Stimulated activated memory B cell treated with anti-CD40 and anti-IgM and Interleukin-4, amounts not matched to agents 10 μg/mL and 1 μg/mL and 100 μg/mL, for 72 hours (primary cell): ENCODE results near the gene MIF.
A peak's percentile ranks its signal among the peaks of the same experiment; 100 is the strongest.
"Not testable (repeated sequence)": the region's sequence is repeated elsewhere in the genome, so short reads cannot be mapped to it uniquely, and the experiment has no call there.

Source experiments
- ATAC-seq: fragments of 150-1000 bp; cut with Tn5 transposase; 2 replicates; pipeline ENCODE4 v1.10.0; 2021
- H3K27ac Mint-ChIP-seq: one replicate; pipeline ENCODE4 v1.8.0; 2022; ENCODE audit warnings: mild to moderate bottlenecking, mixed read lengths
- H3K27me3 Mint-ChIP-seq: one replicate; pipeline ENCODE4 v1.8.0; 2022; ENCODE audit warnings: mixed read lengths
- H3K36me3 Mint-ChIP-seq: one replicate; pipeline ENCODE4 v1.8.0; 2022; ENCODE audit warnings: mixed read lengths
- H3K4me1 Mint-ChIP-seq: one replicate; pipeline ENCODE4 v1.8.0; 2022; ENCODE audit warnings: mixed read lengths
- H3K4me3 Mint-ChIP-seq: one replicate; pipeline ENCODE4 v1.8.0; 2022; ENCODE audit warnings: mild to moderate bottlenecking, moderate library complexity, mixed read lengths
- H3K9me3 Mint-ChIP-seq: one replicate; pipeline ENCODE4 v1.8.0; 2022; ENCODE audit warnings: mixed read lengths

Gene MIF

DNA sequence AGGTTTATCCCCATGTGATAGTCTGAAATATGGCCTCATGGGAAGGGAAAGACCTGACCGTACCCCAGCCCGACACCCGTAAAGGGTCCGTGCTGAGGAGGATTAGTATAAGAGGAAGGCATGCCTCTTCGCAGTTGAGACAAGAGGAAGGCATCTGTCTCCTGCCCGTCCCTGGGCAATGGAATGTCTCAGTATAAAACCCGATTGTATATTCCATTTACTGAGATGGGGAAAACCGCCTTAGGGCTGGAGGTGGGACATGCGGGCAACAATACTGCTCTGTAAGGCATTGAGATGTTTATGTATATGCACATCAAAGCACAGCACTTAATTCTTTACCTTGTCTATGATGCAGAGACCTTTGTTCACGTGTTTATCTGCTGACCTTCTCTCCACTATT is 13.2 kb downstream of the MIF start:
- H3K27me3 Mint-ChIP-seq: not testable (repeated sequence)

DNA sequence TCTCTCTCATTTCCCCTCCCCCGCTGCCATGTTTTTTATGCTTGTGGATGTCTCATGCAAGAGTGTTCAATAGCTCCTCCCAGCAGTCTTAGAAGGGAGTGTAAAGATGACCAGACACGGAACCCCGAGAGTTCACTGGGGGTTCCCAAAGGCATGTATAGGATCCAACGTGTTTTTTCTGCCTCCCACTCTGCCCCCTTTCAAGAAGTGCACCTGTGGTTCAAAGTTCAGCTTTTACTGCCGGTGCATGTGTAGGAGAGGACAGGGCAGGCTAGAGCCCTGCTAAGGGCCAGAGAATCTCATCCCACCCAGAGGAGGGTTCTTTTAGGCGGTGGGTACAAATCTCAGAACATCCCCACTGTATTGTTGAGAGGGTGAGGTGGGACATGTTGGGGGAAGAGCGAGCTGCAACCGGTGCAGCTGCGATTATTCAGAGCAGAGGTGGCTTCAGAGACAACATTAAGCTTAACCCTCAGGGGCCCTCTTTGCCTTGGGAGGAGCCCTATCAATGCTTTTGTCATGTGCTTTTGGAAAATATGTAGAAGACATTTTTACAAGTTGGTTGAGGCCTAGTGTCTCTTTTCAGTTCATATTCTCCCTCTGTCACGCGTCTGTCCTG is 14.5 kb downstream of the MIF start:
- ATAC-seq: no peak
- peaks cover 20% of the 10 kb centered on the region for H3K4me1 Mint-ChIP-seq
- no peak overlapping the region for H3K27ac Mint-ChIP-seq

More for the DNA sequence above, 13.2 kb downstream of the MIF start:
- Mint-ChIP-seq H3K4me1 (peaks cover 10% of the 10 kb centered on the region), H3K36me3 (peaks cover 18% of the 10 kb centered on the region)
- not testable (repeated sequence) for H3K9me3 Mint-ChIP-seq, ATAC-seq, H3K27ac Mint-ChIP-seq, H3K4me3 Mint-ChIP-seq

DNA sequence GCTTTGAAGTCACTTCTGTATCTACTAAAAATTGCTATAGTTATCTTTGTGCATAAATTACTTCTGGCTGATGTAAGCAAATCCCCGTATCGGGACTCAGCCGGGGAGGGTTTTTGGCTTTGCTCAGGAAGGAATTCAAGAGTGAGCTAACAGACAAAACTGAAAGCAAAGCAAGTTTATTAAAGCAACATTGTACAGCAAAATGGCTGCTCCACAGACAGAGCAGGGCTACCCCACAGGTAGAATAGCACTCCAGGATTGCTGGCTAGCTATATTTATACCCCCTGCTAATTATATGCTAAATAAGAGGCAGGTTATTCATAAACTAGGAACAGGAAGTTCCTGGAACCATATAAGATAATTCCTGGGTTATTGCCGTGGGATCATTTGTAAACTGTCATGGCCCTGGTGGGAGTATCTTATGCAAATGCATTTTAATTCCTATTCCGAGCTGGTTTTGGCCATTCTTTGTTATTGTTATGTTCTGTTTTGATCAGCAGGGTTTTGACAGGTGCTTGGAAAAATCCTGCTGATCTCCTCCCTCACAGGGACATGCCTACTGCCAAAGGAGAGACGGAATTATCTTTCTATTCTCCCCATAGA is 15.2 kb downstream of the MIF start:
- ATAC-seq: no peak

More for the DNA sequence above, 14.5 kb downstream of the MIF start:
- no peaks in the 10 kb centered on the region for H3K27me3 Mint-ChIP-seq
- H3K4me3 Mint-ChIP-seq: no peak overlapping the region
- H3K9me3 Mint-ChIP-seq: no peaks in the 10 kb centered on the region
- H3K36me3 Mint-ChIP-seq: peaks cover 18% of the 10 kb centered on the region

DNA sequence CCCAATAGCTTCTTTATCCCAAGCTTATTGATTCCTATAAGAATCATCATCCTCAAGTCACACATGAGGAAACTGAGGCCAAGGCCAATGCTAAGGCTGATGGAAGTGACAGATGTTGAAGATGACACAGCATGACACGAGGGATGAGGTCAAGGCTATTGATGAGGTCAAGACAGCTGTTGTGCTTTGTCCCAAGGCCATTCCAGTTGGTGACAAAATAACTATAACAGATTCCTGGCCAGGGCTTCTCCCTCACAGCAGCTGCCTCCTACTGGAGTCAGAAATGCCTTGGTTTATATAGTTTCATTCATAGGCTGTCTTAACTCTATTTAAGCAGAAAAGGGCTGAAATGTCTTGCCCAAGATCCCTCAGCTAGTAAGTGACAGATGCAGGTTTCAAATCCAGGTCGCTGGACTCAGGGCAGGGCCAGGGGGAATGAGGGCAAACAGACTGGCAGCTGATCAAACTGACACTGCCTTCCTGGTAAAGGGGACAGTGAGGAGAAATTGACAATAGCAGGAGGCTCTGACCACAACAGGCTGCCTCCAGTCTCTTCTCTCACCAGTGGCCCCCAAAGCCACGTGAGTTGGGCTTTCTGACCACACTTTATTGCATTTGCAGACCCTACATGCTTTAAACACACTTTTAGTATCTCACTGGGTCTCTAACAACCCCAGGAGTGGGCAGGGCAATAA is 16.5 kb downstream of the MIF start:
- H3K27ac Mint-ChIP-seq: no peak overlapping the region
- no peak for ATAC-seq
- H3K4me3 Mint-ChIP-seq: no peak overlapping the region
- peaks cover 36% of the 10 kb centered on the region for H3K4me1 Mint-ChIP-seq
- H3K27me3 Mint-ChIP-seq: no peaks in the 10 kb centered on the region
- H3K9me3 Mint-ChIP-seq: no peaks in the 10 kb centered on the region
- peaks cover 10% of the 10 kb centered on the region for H3K36me3 Mint-ChIP-seq

More for the DNA sequence above, 15.2 kb downstream of the MIF start:
- no peak overlapping the region for H3K4me3 Mint-ChIP-seq
- H3K9me3 Mint-ChIP-seq: no peaks in the 10 kb centered on the region
- H3K36me3 Mint-ChIP-seq: peaks cover 12% of the 10 kb centered on the region
- H3K4me1 Mint-ChIP-seq: peaks cover 24% of the 10 kb centered on the region
- H3K27me3 Mint-ChIP-seq: no peaks in the 10 kb centered on the region
- H3K27ac Mint-ChIP-seq: no peak overlapping the region

DNA sequence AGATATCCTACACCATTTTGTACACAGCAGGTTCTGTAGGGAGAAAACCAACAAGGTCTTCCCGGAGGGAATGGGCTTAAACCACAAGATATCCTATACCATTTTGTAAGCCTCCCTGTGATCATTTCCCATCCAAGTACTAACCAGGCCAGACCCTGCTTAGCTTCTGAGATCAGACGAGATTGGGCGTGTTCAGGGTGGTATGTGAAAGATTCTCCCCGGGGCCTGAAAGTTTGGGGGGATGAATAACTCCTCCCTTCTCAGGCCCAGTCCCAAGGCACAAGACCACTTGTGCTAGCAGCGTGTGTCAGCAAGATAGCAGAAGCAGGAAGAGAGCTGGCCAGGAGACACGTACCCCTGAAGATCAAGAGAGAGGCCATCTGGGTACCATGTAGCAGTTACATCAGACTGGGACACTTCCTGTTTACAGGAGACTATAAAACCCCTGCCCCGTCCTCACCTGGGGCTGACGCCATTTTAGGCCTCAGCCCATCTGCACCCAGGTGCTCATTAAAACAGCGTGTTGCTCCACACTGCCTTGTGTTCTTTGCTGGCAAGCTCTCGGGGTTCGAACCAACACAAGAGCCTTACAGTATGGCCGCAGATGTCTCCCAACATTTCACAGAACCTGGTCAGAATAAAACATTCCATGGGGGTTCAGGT is 17.3 kb downstream of the MIF start:
- ATAC-seq: no peak
- Mint-ChIP-seq H3K4me1 (peaks cover 44% of the 10 kb centered on the region), H3K27ac (no peak overlapping the region), H3K36me3 (peaks cover 13% of the 10 kb centered on the region), H3K4me3 (no peak overlapping the region), H3K9me3 (no peaks in the 10 kb centered on the region), H3K27me3 (no peaks in the 10 kb centered on the region)

DNA sequence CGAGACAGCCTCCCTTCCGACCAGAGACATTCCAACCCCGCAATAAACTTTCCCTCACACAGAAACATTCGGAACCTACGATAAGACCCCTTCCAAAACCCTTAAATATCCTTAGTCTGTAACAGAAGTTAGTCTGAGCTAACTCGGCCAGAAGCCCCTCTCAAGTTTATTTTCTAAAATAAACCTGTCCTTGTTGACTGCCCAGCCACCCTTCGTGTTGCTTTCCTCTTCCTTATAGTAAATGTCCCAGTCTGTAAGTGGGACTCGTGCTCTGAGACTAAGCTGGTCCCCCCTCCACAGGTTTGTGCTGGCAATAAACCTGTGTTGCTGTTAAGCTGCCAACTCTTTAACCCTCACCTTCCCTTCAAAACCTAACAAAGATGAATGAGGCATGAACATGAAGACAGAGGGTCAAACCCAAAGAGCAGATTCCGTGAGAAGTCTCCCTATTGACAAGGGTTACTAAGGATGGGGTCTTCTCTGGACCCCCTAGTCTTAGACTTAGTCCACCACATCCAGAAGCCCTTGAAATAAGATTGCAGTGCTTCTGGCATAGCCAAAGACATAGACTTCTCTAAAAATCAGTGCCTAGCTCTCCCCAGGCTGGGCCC is 18.2 kb downstream of the MIF start:
- Mint-ChIP-seq H3K27ac (peak overlapping the region; percentile 92), H3K4me1 (peaks cover 44% of the 10 kb centered on the region), H3K36me3 (peaks cover 16% of the 10 kb centered on the region), H3K27me3 (no peaks in the 10 kb centered on the region), H3K4me3 (no peak overlapping the region), H3K9me3 (no peaks in the 10 kb centered on the region)
- ATAC-seq: no peak

DNA sequence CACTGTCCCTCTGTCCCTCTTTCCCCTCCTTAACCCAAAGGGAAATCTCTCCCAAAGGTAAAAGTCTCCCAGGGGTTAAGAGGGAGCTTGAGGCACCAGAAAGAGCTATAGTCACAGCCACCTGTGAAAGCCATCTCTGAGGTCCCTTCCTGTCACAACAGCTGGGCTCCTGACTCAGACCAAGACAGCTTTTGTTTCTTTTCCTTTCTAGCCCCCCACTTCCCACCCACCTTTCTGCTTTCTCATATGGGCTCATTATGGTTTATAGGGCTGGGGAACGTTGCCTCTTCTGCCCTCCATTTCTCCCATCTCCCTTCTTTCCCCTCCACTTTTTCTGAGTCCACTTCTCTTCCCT is 19.1 kb downstream of the MIF start:
- Mint-ChIP-seq H3K36me3 (peaks cover 16% of the 10 kb centered on the region), H3K9me3 (no peaks in the 10 kb centered on the region), H3K4me1 (peaks cover 43% of the 10 kb centered on the region), H3K4me3 (peak overlapping the region; percentile 98), H3K27me3 (no peaks in the 10 kb centered on the region), H3K27ac (peak overlapping the region; percentile 92)
- ATAC-seq: no peak

DNA sequence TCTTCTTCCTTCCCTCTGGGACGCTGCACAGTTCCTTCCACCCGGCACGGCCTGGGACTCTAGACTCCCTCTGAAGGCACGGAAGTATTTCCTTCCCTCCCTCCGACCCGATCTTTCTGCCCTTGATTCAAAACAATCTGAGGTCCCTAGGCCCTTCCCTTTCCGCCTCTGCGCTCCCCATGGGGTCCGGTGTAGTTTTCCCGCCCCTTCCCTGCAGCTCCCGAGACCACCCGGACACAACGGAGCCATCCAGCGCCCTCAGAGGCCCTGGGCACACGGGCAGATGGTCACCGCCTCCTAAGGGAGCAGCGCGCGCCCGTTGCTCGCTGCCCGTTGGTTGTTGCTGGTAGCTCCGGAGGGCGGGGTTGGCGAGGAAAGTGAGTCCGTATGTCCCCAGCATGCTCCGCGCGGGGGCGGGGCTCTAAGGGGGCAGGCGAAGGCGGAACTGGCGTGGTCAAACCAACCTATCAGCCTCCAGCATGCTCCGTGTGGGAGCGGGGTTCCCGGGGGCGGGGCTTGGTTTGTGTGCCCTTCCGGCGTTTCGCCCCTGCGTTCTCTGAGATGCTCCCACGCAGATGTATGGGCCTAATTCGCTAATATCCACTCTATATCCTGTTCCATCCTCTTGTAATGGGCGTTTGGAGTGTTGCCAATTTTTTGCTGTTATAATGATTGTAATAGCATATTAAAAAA is 19.6 kb downstream of the MIF start:
- no peaks in the 10 kb centered on the region for H3K9me3 Mint-ChIP-seq
- peaks cover 16% of the 10 kb centered on the region for H3K36me3 Mint-ChIP-seq
- ATAC-seq: peak; percentile 100
- peaks cover 39% of the 10 kb centered on the region for H3K4me1 Mint-ChIP-seq
- H3K27ac Mint-ChIP-seq: peak overlapping the region; percentile 92
- H3K27me3 Mint-ChIP-seq: no peaks in the 10 kb centered on the region
- peak overlapping the region; percentile 98 for H3K4me3 Mint-ChIP-seq

DNA sequence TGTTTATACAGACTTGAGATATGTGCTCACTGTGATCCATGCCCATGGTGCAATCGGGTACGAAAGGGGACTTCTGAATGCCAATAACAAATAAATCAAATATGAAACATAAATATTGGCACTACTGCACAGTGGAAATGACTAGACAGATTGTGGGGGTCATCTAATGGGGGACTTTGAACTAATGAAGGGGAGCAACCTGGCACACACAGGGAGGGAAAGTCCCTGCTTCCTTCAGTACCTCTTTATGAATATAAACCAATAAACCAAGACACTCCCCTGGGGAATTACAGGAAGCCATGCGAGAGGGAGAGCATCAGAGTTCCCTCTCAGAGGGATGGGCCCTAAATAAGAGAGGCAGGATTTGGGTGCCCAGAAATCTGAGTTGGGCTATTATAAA is 21.1 kb downstream of the MIF start:
- peak overlapping the region; percentile 92 for H3K27ac Mint-ChIP-seq
- peak; percentile 47 for ATAC-seq
- no peaks in the 10 kb centered on the region for H3K9me3 Mint-ChIP-seq

DNA sequence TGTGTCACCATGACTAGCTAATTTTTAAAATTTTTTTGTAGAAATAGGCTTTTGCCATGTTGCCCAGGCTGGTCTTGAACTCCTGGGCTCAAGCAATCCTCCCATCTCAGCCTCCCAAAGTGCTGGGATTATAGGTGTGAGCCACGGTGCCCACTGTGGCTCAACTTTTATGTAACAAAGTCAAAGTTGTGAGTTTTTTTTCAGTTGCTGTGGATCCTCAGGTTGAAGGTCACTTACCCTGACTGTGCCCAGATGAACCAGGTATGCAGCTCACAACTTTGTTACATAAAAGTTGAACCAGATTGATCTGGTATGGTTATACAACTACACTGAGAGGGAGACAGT is 26.1 kb downstream of the MIF start:
- H3K27ac Mint-ChIP-seq, ATAC-seq, H3K27me3 Mint-ChIP-seq, H3K4me3 Mint-ChIP-seq, H3K9me3 Mint-ChIP-seq: not testable (repeated sequence)
- peaks cover 19% of the 10 kb centered on the region for H3K4me1 Mint-ChIP-seq
- H3K36me3 Mint-ChIP-seq: peaks cover 51% of the 10 kb centered on the region

More for the DNA sequence above, 21.1 kb downstream of the MIF start:
- no peaks in the 10 kb centered on the region for H3K27me3 Mint-ChIP-seq
- no peak overlapping the region for H3K4me3 Mint-ChIP-seq
- peaks cover 22% of the 10 kb centered on the region for H3K36me3 Mint-ChIP-seq
- H3K4me1 Mint-ChIP-seq: peaks cover 39% of the 10 kb centered on the region

DNA sequence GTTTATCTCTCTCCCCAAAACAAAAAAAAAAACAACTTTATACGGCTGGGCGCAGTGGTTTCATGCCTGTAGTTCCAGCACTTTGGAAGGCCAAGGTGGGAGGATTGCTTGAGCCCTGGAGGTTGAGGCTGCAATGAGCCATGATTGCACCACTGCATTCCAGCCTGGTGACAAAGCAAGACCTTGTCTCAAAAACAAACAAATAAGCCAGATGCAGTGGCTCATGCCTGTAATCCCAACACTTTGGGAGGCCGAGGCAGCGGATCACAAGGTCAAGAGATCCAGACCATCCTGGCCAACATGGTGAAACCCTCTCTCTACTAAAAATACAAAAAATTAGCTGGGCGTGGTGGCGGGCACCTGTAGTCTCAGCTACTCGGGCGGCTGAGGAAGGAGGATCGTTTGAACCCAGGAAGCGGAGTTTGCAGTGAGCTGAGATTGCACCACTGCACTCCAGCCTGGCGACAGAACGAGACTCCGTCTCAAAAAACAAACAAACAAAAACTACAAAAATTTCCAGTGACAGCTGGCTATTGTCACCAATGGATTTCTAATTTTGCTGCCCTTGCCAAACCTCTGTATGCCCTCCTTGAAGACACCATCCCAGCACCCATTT is 27.5 kb downstream of the MIF start:
- peaks cover 61% of the 10 kb centered on the region for H3K36me3 Mint-ChIP-seq
- H3K9me3 Mint-ChIP-seq, ATAC-seq: not testable (repeated sequence)

DNA sequence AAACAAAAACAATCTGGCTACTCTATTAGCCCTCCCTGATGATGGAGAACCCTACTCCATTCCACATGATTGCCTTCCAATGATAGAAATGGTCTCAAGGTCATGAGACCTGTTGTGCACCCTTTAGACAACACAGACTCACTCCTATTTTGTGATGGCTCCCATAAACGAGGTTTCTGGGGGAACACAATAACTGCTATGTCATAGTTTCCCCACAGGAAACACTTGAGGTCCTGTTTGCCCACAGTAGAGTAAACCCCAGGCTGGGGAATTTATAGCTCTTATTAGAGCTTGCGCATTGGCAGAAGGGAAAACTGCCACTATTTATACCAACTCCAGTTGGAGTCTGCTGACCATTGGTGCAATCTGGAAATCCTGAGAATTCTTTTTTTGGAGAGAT is 28.7 kb downstream of the MIF start:
- Mint-ChIP-seq H3K9me3 (peaks cover 5% of the 10 kb centered on the region), H3K27me3 (no peaks in the 10 kb centered on the region), H3K4me3 (no peak overlapping the region), H3K27ac (no peak overlapping the region), H3K4me1 (peaks cover 7% of the 10 kb centered on the region), H3K36me3 (peaks cover 72% of the 10 kb centered on the region)
- no peak for ATAC-seq

More for the DNA sequence above, 27.5 kb downstream of the MIF start:
- H3K27ac Mint-ChIP-seq: peak overlapping the region; percentile 35
- not testable (repeated sequence) for H3K27me3 Mint-ChIP-seq, H3K4me3 Mint-ChIP-seq, H3K4me1 Mint-ChIP-seq

DNA sequence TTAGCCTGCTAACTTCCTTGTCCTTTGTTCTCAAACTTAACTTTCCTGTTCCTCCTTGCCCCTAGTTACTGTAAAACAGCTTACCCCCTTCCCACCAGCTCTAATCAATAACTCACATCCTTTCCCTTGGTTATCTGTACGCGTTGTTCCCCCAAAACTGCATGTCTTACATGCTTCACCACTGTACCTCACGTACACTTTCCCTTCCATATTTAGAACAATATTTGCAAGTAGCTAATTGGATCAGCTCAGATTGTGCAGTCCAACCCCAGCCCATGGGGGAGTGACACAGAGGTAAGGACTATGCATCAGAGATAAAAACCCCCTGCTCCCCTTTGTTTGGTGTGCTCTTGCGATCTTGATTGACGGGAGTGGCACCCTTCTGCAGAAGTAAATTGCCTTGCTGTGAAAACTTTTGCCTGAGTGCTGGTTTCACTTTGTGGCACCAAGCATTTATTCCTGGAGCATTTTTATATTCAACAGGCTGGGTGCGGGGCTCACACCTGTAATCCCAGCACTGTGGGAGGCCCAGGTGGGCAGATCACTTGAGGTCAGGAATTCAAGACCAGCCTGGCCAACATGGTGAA is 30.9 kb downstream of the MIF start:
- Mint-ChIP-seq H3K27me3 (no peaks in the 10 kb centered on the region), H3K36me3 (peaks cover 77% of the 10 kb centered on the region), H3K4me1 (peaks cover 18% of the 10 kb centered on the region), H3K27ac (no peak overlapping the region), H3K9me3 (peaks cover 5% of the 10 kb centered on the region), H3K4me3 (no peak overlapping the region)
- ATAC-seq: no peak

DNA sequence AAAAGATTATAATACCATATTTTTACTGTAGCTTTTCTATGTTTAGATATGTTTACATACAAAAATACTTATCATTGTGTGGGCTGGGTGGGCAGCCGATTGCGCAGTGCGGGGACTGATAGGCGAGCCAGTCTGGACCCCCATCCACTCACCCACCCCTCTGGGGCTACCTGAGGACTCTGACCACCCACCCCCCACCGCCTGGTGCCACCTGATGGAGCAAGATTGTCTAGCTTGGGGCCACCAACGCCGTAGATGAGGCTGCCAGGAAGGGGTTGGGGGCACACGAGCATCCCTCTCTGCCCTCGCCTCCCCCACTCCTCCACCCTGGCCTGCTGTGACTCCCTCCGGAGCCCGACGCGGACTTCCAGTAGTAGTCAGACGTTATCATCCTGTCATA is 32.4 kb downstream of the MIF start:
- Mint-ChIP-seq H3K27me3 (no peaks in the 10 kb centered on the region), H3K9me3 (peaks cover 10% of the 10 kb centered on the region), H3K4me1 (peaks cover 22% of the 10 kb centered on the region), H3K27ac (no peak overlapping the region), H3K36me3 (peaks cover 80% of the 10 kb centered on the region), H3K4me3 (no peak overlapping the region)
- ATAC-seq: no peak
